Natural killer cell (primary cell): ENCODE data around the gene DDR1. TPM values are rescaled to one million over a fixed set of nuclear protein-coding genes. Genes with fewer than 3 reads are reported as not detected.
A peak's percentile ranks its signal among the peaks of the same experiment; 100 is the strongest.

ENCODE experiments used
- ATAC-seq, 3 donors: fragments of 150-1000 bp in 2 of 3; fragments of 200-7000 bp in 1 of 3; cut with Tn5 transposase; 1 replicate in 1 of 3; 2 replicates in 2 of 3; pipeline ENCODE4 v1.10.0; 2021; ENCODE audit warnings: mild to moderate bottlenecking in 2 of 3, moderate library complexity in 2 of 3
- DNase-seq, 2 donors: peaks; one replicate each; pipeline versions ENCODE4 v3.0.0 to v3.0.0-alpha.2; 2013 to 2021; ENCODE audit warnings: mixed read lengths in 1 of 2
- H3K27ac ChIP-seq: one replicate; pipeline ENCODE4 v1.5.1; 2013; ENCODE audit warnings: mild to moderate bottlenecking, low read length
- H3K27me3 ChIP-seq: one replicate; pipeline ENCODE4 v1.6.1; 2013; ENCODE audit warnings: low read length; ENCODE audit not compliant: control insufficient read depth, insufficient read depth
- H3K36me3 ChIP-seq: one replicate; pipeline ENCODE4 v1.6.1; 2013; ENCODE audit warnings: low read length; ENCODE audit not compliant: control insufficient read depth, insufficient read depth
- H3K4me1 ChIP-seq: one replicate; pipeline ENCODE4 v1.6.1; 2013; ENCODE audit warnings: low read length; ENCODE audit not compliant: control insufficient read depth, insufficient read depth
- H3K4me3 ChIP-seq: one replicate; pipeline ENCODE4 v1.5.1; 2013; ENCODE audit warnings: low read length
- H3K9me3 ChIP-seq: one replicate; pipeline ENCODE4 v1.6.1; 2013; ENCODE audit warnings: low read length; ENCODE audit not compliant: control insufficient read depth, insufficient read depth
- H3K27ac Mint-ChIP-seq, 2 donors: one replicate each; pipeline ENCODE4 v1.8.0; 2022; ENCODE audit warnings: mild to moderate bottlenecking in 2 of 2, mixed read lengths in 2 of 2, moderate library complexity in 1 of 2
- H3K27me3 Mint-ChIP-seq, 2 donors: one replicate each; pipeline ENCODE4 v1.8.0; 2022; ENCODE audit warnings: low read depth in 2 of 2, mixed read lengths in 2 of 2
- H3K36me3 Mint-ChIP-seq: one replicate; pipeline ENCODE4 v1.8.0; 2022; ENCODE audit warnings: mixed read lengths
- H3K4me1 Mint-ChIP-seq, 2 donors: one replicate each; pipeline ENCODE4 v1.8.0; 2022; ENCODE audit warnings: mixed read lengths in 2 of 2
- H3K4me3 Mint-ChIP-seq: one replicate; pipeline ENCODE4 v1.8.0; 2022; ENCODE audit warnings: mild to moderate bottlenecking, moderate library complexity, mixed read lengths
- H3K9me3 Mint-ChIP-seq, 2 donors: one replicate each; pipeline ENCODE4 v1.8.0; 2022; ENCODE audit warnings: mixed read lengths in 2 of 2
- CTCF ChIP-seq: fragments of 200-600 bp; IDR thresholded peaks from one replicate; pipeline ENCODE4 v1.8.0; 2022; ENCODE audit warnings: antibody characterized with exemption
- WGBS: methylation state at CpG from one replicate; pipeline ENCODE4 v1.1.7; 2013; ENCODE audit warnings: missing lambda C conversion rate; ENCODE audit not compliant: insufficient coverage; 5-methylcytosine and 5-hydroxymethylcytosine counted together
- intact Hi-C: fragments of 100-400 bp; cut with micrococcal nuclease; formaldehyde crosslinking; loops from one replicate; pipeline ENCODE4 v1.14.2; 2022
- total RNA-seq, 4 donors: library from RNA; stranded (reverse); fragments of 120-200 nt in 1 of 4; gene quantifications; one replicate each; pipeline versions ENCODE4 v1.2.3 to v1.2.4, GENCODE V29; 2013 to 2022

Gene DDR1
- total RNA-seq = 1 to 10 TPM; 2.6 to 7.4 (median 5.2) TPM
- total RNA-seq (2013) = 4.3 TPM

- H3K27ac ChIP-seq = no peak within 1 kb of the TSS
- no peak for TF ChIP-seq CTCF
- peak within 1 kb of the TSS in 1 of 2 donors; percentile 68 for H3K27ac Mint-ChIP-seq
- H3K4me3 Mint-ChIP-seq = peak within 1 kb of the TSS; percentile 88
- intact Hi-C loops = no loop called here
- DNase-seq (peak in 1 of 2 donors; percentile 70), ATAC-seq (peak; percentile 75 to 89 (median 83))
- 11% methylated on average over 62 of the region's 62 CpGs for WGBS
- H3K4me1 Mint-ChIP-seq = peaks cover 16 to 31% of the 10 kb centered on the region in 2 donors
- H3K4me1 ChIP-seq = peaks cover 16% of the 10 kb centered on the region
- peak within 1 kb of the TSS; percentile 36 for H3K4me3 ChIP-seq
- H3K9me3 ChIP-seq = no peaks in the 10 kb centered on the region
- H3K36me3 ChIP-seq = no peaks in the 10 kb centered on the region
- H3K27me3 ChIP-seq = peaks cover 6% of the 10 kb centered on the region
- peaks cover 7 to 28% of the 10 kb centered on the region in 2 donors for H3K27me3 Mint-ChIP-seq
- no peaks in the 10 kb centered on the region for H3K9me3 Mint-ChIP-seq
- H3K36me3 Mint-ChIP-seq = no peaks in the 10 kb centered on the region
Observed at GRCh38 chr6:30883685-30884520, at the start of gene DDR1. Gene DDR1, plus strand, starts transcription at chr6:30884519. Its CDS starts 4,211 bp downstream, at chr6:30888730.

- ATAC-seq (peak in 1 of 3 donors; percentile 73), DNase-seq (peak in 1 of 2 donors; percentile 49)
- intact Hi-C loops = no loop called here
- Histone ChIP-seq H3K9me3 (no peaks in the 10 kb centered on the region), H3K4me3 (no peak overlapping the region), H3K36me3 (no peaks in the 10 kb centered on the region), H3K4me1 (peaks cover 34% of the 10 kb centered on the region), H3K27me3 (no peaks in the 10 kb centered on the region), H3K27ac (no peak overlapping the region)
- Mint-ChIP-seq H3K9me3 (no peaks in the 10 kb centered on the region), H3K27me3 (peaks cover 0 to 14% of the 10 kb centered on the region in 2 donors), H3K4me1 (peaks cover 6 to 36% of the 10 kb centered on the region in 2 donors), H3K27ac (peak overlapping the region in 1 of 2 donors; percentile 76), H3K4me3 (peak overlapping the region; percentile 9), H3K36me3 (no peaks in the 10 kb centered on the region)
- no peak for TF ChIP-seq CTCF
- 13% methylated on average over 4 of the region's 4 CpGs for WGBS
Observed at GRCh38 chr6:30834646-30835045, 49.7 kb upstream of the DDR1 start.

GRCh38 chr6:30835576-30835975 lies 48.7 kb upstream of the DDR1 start:
- Histone ChIP-seq H3K4me3 (no peak overlapping the region), H3K36me3 (no peaks in the 10 kb centered on the region), H3K27me3 (no peaks in the 10 kb centered on the region), H3K9me3 (no peaks in the 10 kb centered on the region), H3K4me1 (peaks cover 28% of the 10 kb centered on the region), H3K27ac (no peak overlapping the region)
- no peaks in the 10 kb centered on the region for H3K36me3 Mint-ChIP-seq
- H3K27ac Mint-ChIP-seq = no peak overlapping the region
- WGBS = 97% methylated on average over 3 of the region's 3 CpGs
- H3K9me3 Mint-ChIP-seq = no peaks in the 10 kb centered on the region
- DNase-seq = no peak
- no peak overlapping the region for H3K4me3 Mint-ChIP-seq
- H3K27me3 Mint-ChIP-seq = peaks cover 0 to 12% of the 10 kb centered on the region in 2 donors
- intact Hi-C loops = no loop called here
- ATAC-seq = no peak
- no peak for TF ChIP-seq CTCF
- peaks cover 2 to 27% of the 10 kb centered on the region in 2 donors for H3K4me1 Mint-ChIP-seq
